CD14-positive monocyte (primary cell): Measurements from ENCODE around the gene DDX27. TPM values are rescaled to one million over a fixed set of nuclear protein-coding genes. Genes with fewer than 3 reads are reported as not detected.

Source experiments
- DNase-seq, 3 donors: peaks; one replicate each; pipeline ENCODE4 v3.0.0-alpha.2; 2011 to 2022
- H2AFZ ChIP-seq: 2 replicates; pipeline ENCODE4 v1.6.0; 2012; ENCODE audit warnings: mild to moderate bottlenecking, low read depth, low read length, inconsistent platforms; ENCODE audit not compliant: insufficient read depth, poor library complexity, severe bottlenecking
- H3K27ac ChIP-seq, 2 donors: 1 replicate in 1 of 2; 2 replicates in 1 of 2; pipeline ENCODE4 v1.5.1; 2012 to 2013; ENCODE audit warnings: low read length in 2 of 2, control low read depth in 1 of 2, inconsistent platforms in 1 of 2, low read depth in 1 of 2, mild to moderate bottlenecking in 1 of 2
- H3K27me3 ChIP-seq, 2 donors: one replicate each; pipeline versions ENCODE4 v1.6.0 to v1.6.1; 2011 to 2013; ENCODE audit warnings: low read length in 2 of 2; ENCODE audit not compliant: control insufficient read depth in 2 of 2, insufficient read depth in 2 of 2
- H3K36me3 ChIP-seq, 2 donors: replicated peaks in 1 of 2; 1 replicate in 1 of 2; 2 replicates in 1 of 2; pipeline versions ENCODE4 v1.5.1 to v1.6.1; 2012 to 2013; ENCODE audit warnings: low read length in 2 of 2, control low read depth in 1 of 2, inconsistent platforms in 1 of 2, mild to moderate bottlenecking in 1 of 2; ENCODE audit not compliant: insufficient read depth in 2 of 2, control insufficient read depth in 1 of 2
- H3K4me1 ChIP-seq, 2 donors: 1 replicate in 1 of 2; 2 replicates in 1 of 2; pipeline versions ENCODE4 v1.5.1 to v1.6.1; 2012 to 2013; ENCODE audit warnings: low read length in 2 of 2, control low read depth in 1 of 2, inconsistent platforms in 1 of 2, mild to moderate bottlenecking in 1 of 2, moderate library complexity in 1 of 2; ENCODE audit not compliant: insufficient read depth in 2 of 2, control insufficient read depth in 1 of 2
- H3K4me2 ChIP-seq: replicated peaks from 2 replicates; pipeline ENCODE3; 2012; ENCODE audit warnings: low read length, moderate library complexity, mild to moderate bottlenecking; ENCODE audit not compliant: poor library complexity, severe bottlenecking; ENCODE audit errors: extremely low read depth
- H3K4me3 ChIP-seq, 3 experiments: fragments of 200-600 bp in 1 of 3; sonication (generic) in 1 of 3; replicated peaks in 1 of 3; 1 replicate in 2 of 3; 2 replicates in 1 of 3; pipeline ENCODE4 v1.5.1; 2011 to 2013; ENCODE audit warnings: low read length in 3 of 3, mild to moderate bottlenecking in 3 of 3, control low read depth in 2 of 3, low read depth in 2 of 3, inconsistent platforms in 1 of 3, moderate library complexity in 1 of 3
- H3K79me2 ChIP-seq: 2 replicates; pipeline ENCODE4 v1.6.0; 2012; ENCODE audit warnings: mild to moderate bottlenecking, control low read depth, inconsistent platforms, low read length, moderate library complexity; ENCODE audit not compliant: insufficient read depth
- H3K9ac ChIP-seq: 2 replicates; pipeline ENCODE4 v1.6.0; 2017; ENCODE audit warnings: low read length, mild to moderate bottlenecking; ENCODE audit not compliant: insufficient read depth, poor library complexity, severe bottlenecking
- H3K9me3 ChIP-seq, 2 donors: replicated peaks in 1 of 2; 1 replicate in 1 of 2; 2 replicates in 1 of 2; pipeline versions ENCODE4 v1.5.1 to v1.6.1; 2012 to 2013; ENCODE audit warnings: low read length in 2 of 2, control low read depth in 1 of 2; ENCODE audit not compliant: control insufficient read depth in 1 of 2, insufficient read depth in 1 of 2
- H4K20me1 ChIP-seq: 2 replicates; pipeline ENCODE4 v1.6.0; 2012; ENCODE audit warnings: mild to moderate bottlenecking, low read length, control low read depth, moderate library complexity; ENCODE audit not compliant: insufficient read depth
- H3K27ac Mint-ChIP-seq, 7 donors: one replicate each; pipeline ENCODE4 v1.8.0; 2020; ENCODE audit warnings: mild to moderate bottlenecking in 7 of 7, mixed read lengths in 7 of 7, moderate library complexity in 6 of 7, inconsistent platforms in 2 of 7
- H3K27me3 Mint-ChIP-seq, 3 donors: one replicate each; pipeline ENCODE4 v1.8.0; 2021 to 2022; ENCODE audit warnings: low read depth in 3 of 3, mild to moderate bottlenecking in 3 of 3, mixed read lengths in 3 of 3, moderate library complexity in 3 of 3, inconsistent platforms in 1 of 3
- H3K36me3 Mint-ChIP-seq, 2 donors: one replicate each; pipeline ENCODE4 v1.8.0; 2020; ENCODE audit warnings: mixed read lengths in 2 of 2, inconsistent platforms in 1 of 2, mild to moderate bottlenecking in 1 of 2
- H3K4me1 Mint-ChIP-seq: one replicate; pipeline ENCODE4 v1.8.0; 2020; ENCODE audit warnings: mild to moderate bottlenecking, mixed read lengths
- H3K4me3 Mint-ChIP-seq, 2 donors: one replicate each; pipeline ENCODE4 v1.8.0; 2020; ENCODE audit warnings: mild to moderate bottlenecking in 2 of 2, mixed read lengths in 2 of 2, moderate library complexity in 1 of 2
- H3K9me3 Mint-ChIP-seq, 7 donors: one replicate each; pipeline ENCODE4 v1.8.0; 2020 to 2022; ENCODE audit warnings: mixed read lengths in 7 of 7, mild to moderate bottlenecking in 6 of 7, moderate library complexity in 6 of 7, inconsistent platforms in 2 of 7
- CTCF ChIP-seq: fragments of 200-600 bp; IDR thresholded peaks from one replicate; pipeline ENCODE4 v1.8.0; 2022; ENCODE audit warnings: antibody characterized with exemption, mild to moderate bottlenecking
- WGBS: methylation state at CpG from one replicate; pipeline ENCODE4 v1.1.5; 2013; ENCODE audit warnings: missing lambda C conversion rate; ENCODE audit not compliant: insufficient coverage; 5-methylcytosine and 5-hydroxymethylcytosine counted together
- intact Hi-C, 2 donors: fragments of 100-400 bp; cut with micrococcal nuclease; formaldehyde crosslinking; loops; one replicate each; pipeline versions ENCODE4 v1.15.0 to v1.15.1; 2023
- polyA plus RNA-seq, 3 donors: library from polyadenylated mRNA; depleted of rRNA in 1 of 3; unstranded in 2 of 3; stranded (reverse) in 1 of 3; fragments of 300-500 nt in 2 of 3; fragments of >200 nt in 1 of 3; fragmentation: Illumina TruSeq in 2 of 3; gene quantifications; 1 replicate in 2 of 3; 2 replicates in 1 of 3; pipeline ENCODE4 v1.2.3, GENCODE V29; 2012 to 2021

The DDX27 gene
- polyA plus RNA-seq, 3 donors = 13.8 to 31.5 (median 17.7) TPM

GRCh38 chr20:49234831-49235230, 15.6 kb downstream of the DDX27 start:
- Mint-ChIP-seq H3K4me1 (peaks cover 16% of the 10 kb centered on the region), H3K4me3 (no peak overlapping the region), H3K27ac (peak overlapping the region in 3 of 7 donors; percentile 47 to 66 (median 60)), H3K36me3 (peaks cover 72 to 96% of the 10 kb centered on the region in 2 donors), H3K9me3 (no peaks in the 10 kb centered on the region), H3K27me3 (peaks cover 0 to 2% (median 1%) of the 10 kb centered on the region in 3 donors)
- Histone ChIP-seq H2AFZ (no peak overlapping the region), H3K27me3 (no peaks in the 10 kb centered on the region), H3K9ac (no peak overlapping the region), H3K36me3 (peaks cover 86 to 96% of the 10 kb centered on the region in 2 donors), H3K27ac (peak overlapping the region in 1 of 2 donors; percentile 1), H3K4me1 (peaks cover 15 to 17% of the 10 kb centered on the region in 2 donors), H3K79me2 (no peaks in the 10 kb centered on the region), H3K9me3 (no peaks in the 10 kb centered on the region), H3K4me2 (no peak overlapping the region), H3K4me3 (no peak overlapping the region), H4K20me1 (peaks cover 3% of the 10 kb centered on the region)
- no peak for DNase-seq
- WGBS = 100% methylated on average over 3 of the region's 6 CpGs
- TF ChIP-seq CTCF = no peak
- intact Hi-C loops = no loop called here

GRCh38 chr20:49236301-49236700, 17.1 kb downstream of the DDX27 start:
- no peak for TF ChIP-seq CTCF
- Mint-ChIP-seq H3K4me1 (peaks cover 2% of the 10 kb centered on the region), H3K27me3 (peaks cover 0 to 2% (median 0%) of the 10 kb centered on the region in 3 donors), H3K27ac (peak overlapping the region in 1 of 7 donors; percentile 31), H3K9me3 (no peaks in the 10 kb centered on the region), H3K36me3 (peaks cover 74 to 98% of the 10 kb centered on the region in 2 donors), H3K4me3 (no peak overlapping the region)
- Histone ChIP-seq H3K4me1 (peaks cover under 1 to 2% of the 10 kb centered on the region in 2 donors), H3K9me3 (no peaks in the 10 kb centered on the region), H3K79me2 (no peaks in the 10 kb centered on the region), H3K4me2 (no peak overlapping the region), H3K4me3 (no peak overlapping the region), H3K27ac (no peak overlapping the region), H2AFZ (no peak overlapping the region), H3K36me3 (peaks cover 88 to 97% of the 10 kb centered on the region in 2 donors), H3K27me3 (no peaks in the 10 kb centered on the region), H3K9ac (no peak overlapping the region), H4K20me1 (no peaks in the 10 kb centered on the region)
- WGBS = 100% methylated on average over 3 of the region's 9 CpGs
- intact Hi-C loops = no loop called here
- no peak for DNase-seq
